GM23248 (cell line): ENCODE data around the gene PCSK4. TPM values are rescaled to one million over a fixed set of nuclear protein-coding genes. Genes with fewer than 3 reads are reported as not detected.

Experiments used
- DNase-seq: peaks from one replicate; pipeline ENCODE4 v3.0.0-alpha.2; 2015
- H2AFZ ChIP-seq: fragments of 200-600 bp; sonication (generic); 2 replicates; pipeline ENCODE4 v1.6.1; 2016; ENCODE audit warnings: antibody characterized with exemption
- H3F3A ChIP-seq: fragments of 200-600 bp; sonication (generic); 2 replicates; pipeline ENCODE4 v1.6.1; 2016; ENCODE audit warnings: mild to moderate bottlenecking, antibody characterized with exemption, mixed run types; ENCODE audit not compliant: insufficient read depth
- H3K27ac ChIP-seq: fragments of 200-600 bp; sonication (generic); 2 replicates; pipeline ENCODE4 v1.5.1; 2016; ENCODE audit warnings: mild to moderate bottlenecking
- H3K27me3 ChIP-seq: fragments of 200-600 bp; sonication (generic); replicated peaks from 2 replicates; pipeline ENCODE4 v1.6.1; 2016; ENCODE audit warnings: mild to moderate bottlenecking; ENCODE audit not compliant: insufficient read depth
- H3K36me3 ChIP-seq: fragments of 200-600 bp; sonication (generic); 2 replicates; pipeline ENCODE4 v1.6.1; 2016; ENCODE audit warnings: low read depth, mild to moderate bottlenecking
- H3K4me1 ChIP-seq: fragments of 200-600 bp; sonication (generic); 2 replicates; pipeline ENCODE4 v1.6.1; 2016; ENCODE audit warnings: mild to moderate bottlenecking; ENCODE audit not compliant: insufficient read depth
- H3K4me2 ChIP-seq: fragments of 200-600 bp; sonication (generic); one replicate; pipeline ENCODE4 v1.6.1; 2016; ENCODE audit warnings: mild to moderate bottlenecking; ENCODE audit not compliant: unreplicated experiment
- H3K4me3 ChIP-seq: fragments of 200-600 bp; sonication (generic); 2 replicates; pipeline ENCODE4 v1.5.1; 2016; ENCODE audit warnings: mild to moderate bottlenecking
- H3K79me2 ChIP-seq: fragments of 200-600 bp; sonication (generic); 2 replicates; pipeline ENCODE4 v1.6.1; 2016; ENCODE audit warnings: mild to moderate bottlenecking; ENCODE audit not compliant: insufficient read depth
- H3K9ac ChIP-seq: fragments of 200-600 bp; sonication (generic); 2 replicates; pipeline ENCODE4 v1.6.1; 2016; ENCODE audit warnings: mild to moderate bottlenecking
- H3K9me2 ChIP-seq: fragments of 200-600 bp; sonication (generic); 2 replicates; pipeline ENCODE4 v1.6.1; 2016; ENCODE audit warnings: mixed run types, mild to moderate bottlenecking, moderate library complexity; ENCODE audit not compliant: insufficient read depth
- H3K9me3 ChIP-seq: fragments of 200-600 bp; sonication (generic); one replicate; pipeline ENCODE4 v1.6.1; 2017; ENCODE audit warnings: low read depth
- H4K20me1 ChIP-seq: fragments of 200-600 bp; sonication (generic); 2 replicates; pipeline ENCODE4 v1.6.0; 2016; ENCODE audit not compliant: insufficient read depth
- EZH2 ChIP-seq: fragments of 200-600 bp; sonication (generic); IDR thresholded peaks from 2 replicates; pipeline ENCODE4 v1.6.1; 2018; ENCODE audit warnings: antibody characterized with exemption, mild to moderate bottlenecking; ENCODE audit not compliant: insufficient read depth, poor library complexity, severe bottlenecking
- EZH2phosphoT487 ChIP-seq: fragments of 200-600 bp; sonication (generic); IDR thresholded peaks from 2 replicates; pipeline ENCODE4 v1.6.1; 2018; ENCODE audit warnings: antibody characterized with exemption, moderate library complexity, mild to moderate bottlenecking, low read depth; ENCODE audit not compliant: insufficient read depth
- WGBS, 2 experiments: methylation state at CpG; one replicate each; pipeline ENCODE4 v1.1.6; 2015 to 2017; ENCODE audit warnings: low lambda C conversion rate in 2 of 2, low coverage in 1 of 2; ENCODE audit errors: missing lambda C conversion rate in 2 of 2; 5-methylcytosine and 5-hydroxymethylcytosine counted together
- in situ Hi-C: fragments of 300-500 bp; cut with MboI; formaldehyde crosslinking; loops from 2 replicates; pipeline ENCODE4 v1.15.0; 2020
- polyA plus RNA-seq: library from polyadenylated mRNA; unstranded; fragments of >200 nt; fragmentation: Nextera tagmentation; extraction: Ambion mirVana; gene quantifications from 2 replicates; pipeline ENCODE4 v1.2.1, GENCODE V29; 2016
- total RNA-seq: library from RNA; depleted of rRNA; stranded (reverse); fragments of >200 nt; shearing (Covaris generic); gene quantifications from 2 replicates; pipeline ENCODE4 v1.2.3, GENCODE V29; 2014

The PCSK4 gene
- total and polyA plus RNA-seq, 2 experiments from 2014 or later: 0.28 to 0.76 TPM

- in situ Hi-C loops: no loop called here
- no peaks in the 10 kb centered on the region for H4K20me1 ChIP-seq
Measured at GRCh38 chr19:1467490-1468273, 22.5 kb downstream of the PCSK4 start.

GRCh38 chr19:1467215-1467489, 23.0 kb downstream of the PCSK4 start:
- TF ChIP-seq EZH2 (no peak), EZH2phosphoT487 (no peak)
- no peak overlapping the region for H3K4me3 ChIP-seq
- no peaks in the 10 kb centered on the region for H3K9me3 ChIP-seq
- no peaks in the 10 kb centered on the region for H3K36me3 ChIP-seq
- no peaks in the 10 kb centered on the region for H4K20me1 ChIP-seq
- no peaks in the 10 kb centered on the region for H3K79me2 ChIP-seq
- H3K27ac ChIP-seq: no peak overlapping the region
- no peaks in the 10 kb centered on the region for H3K4me1 ChIP-seq
- no peak for DNase-seq
- no peak overlapping the region for H2AFZ ChIP-seq
- no peak overlapping the region for H3K9ac ChIP-seq
- no peaks in the 10 kb centered on the region for H3K9me2 ChIP-seq
- 0 to 5% methylated on average over 1 to 17 of the region's 36 CpGs for WGBS, 2 experiments
- H3K27me3 ChIP-seq: no peaks in the 10 kb centered on the region; the same call in 1 of the 2 replicates
- no peaks in the 10 kb centered on the region for H3F3A ChIP-seq
- H3K4me2 ChIP-seq: no peak overlapping the region
- in situ Hi-C loops: no loop called here

More at GRCh38 chr19:1467490-1468273, 22.5 kb downstream of the PCSK4 start:
- TF ChIP-seq EZH2 (no peak), EZH2phosphoT487 (no peak)
- no peaks in the 10 kb centered on the region for H3K9me3 ChIP-seq
- H3K79me2 ChIP-seq: no peaks in the 10 kb centered on the region
- no peak overlapping the region for H3K9ac ChIP-seq
- no peak overlapping the region for H2AFZ ChIP-seq
- 5 to 6% methylated on average over 43 to 78 of the region's 92 CpGs for WGBS, 2 experiments
- peak overlapping the region; percentile 31 for H3K4me2 ChIP-seq
- peak overlapping the region; percentile 61 for H3K4me3 ChIP-seq
- DNase-seq: no peak
- H3K27ac ChIP-seq: no peak overlapping the region
- no peaks in the 10 kb centered on the region for H3F3A ChIP-seq
- H3K4me1 ChIP-seq: no peaks in the 10 kb centered on the region
- H3K27me3 ChIP-seq: no peaks in the 10 kb centered on the region; the same call in 1 of the 2 replicates
- no peaks in the 10 kb centered on the region for H3K36me3 ChIP-seq
- no peaks in the 10 kb centered on the region for H3K9me2 ChIP-seq

GRCh38 chr19:1466461-1467214, 23.5 kb downstream of the PCSK4 start:
- Histone ChIP-seq H3K4me2 (no peak overlapping the region), H3K79me2 (no peaks in the 10 kb centered on the region), H3K36me3 (no peaks in the 10 kb centered on the region), H2AFZ (no peak overlapping the region), H3K9me3 (no peaks in the 10 kb centered on the region), H3K4me3 (no peak overlapping the region), H3K27ac (no peak overlapping the region), H3K9me2 (no peaks in the 10 kb centered on the region), H4K20me1 (no peaks in the 10 kb centered on the region), H3F3A (no peaks in the 10 kb centered on the region), H3K9ac (no peak overlapping the region), H3K27me3 (no peaks in the 10 kb centered on the region; the same call in 1 of the 2 replicates), H3K4me1 (no peaks in the 10 kb centered on the region)
- in situ Hi-C loops: no loop called here
- WGBS, 2 experiments: 39 to 42% methylated on average over 60 to 61 of the region's 70 CpGs
- peak; percentile 47 for DNase-seq
- TF ChIP-seq EZH2 (no peak), EZH2phosphoT487 (no peak)

GRCh38 chr19:1466018-1466460, 24.1 kb downstream of the PCSK4 start:
- Histone ChIP-seq H3K79me2 (no peaks in the 10 kb centered on the region), H3K4me1 (no peaks in the 10 kb centered on the region), H3K4me2 (no peak overlapping the region), H3K36me3 (no peaks in the 10 kb centered on the region), H3K9ac (no peak overlapping the region), H2AFZ (no peak overlapping the region), H3F3A (no peaks in the 10 kb centered on the region), H3K4me3 (no peak overlapping the region), H4K20me1 (no peaks in the 10 kb centered on the region), H3K9me3 (no peaks in the 10 kb centered on the region), H3K27me3 (no peaks in the 10 kb centered on the region; the same call in 1 of the 2 replicates), H3K27ac (no peak overlapping the region), H3K9me2 (no peaks in the 10 kb centered on the region)
- in situ Hi-C loops: no loop called here
- no peak for DNase-seq
- 71 to 73% methylated on average over 37 to 39 of the region's 41 CpGs for whole genome bisulfite sequencing, 2 experiments
- no peak for TF ChIP-seq EZH2
- no peak for TF ChIP-seq EZH2phosphoT487
